Adipose tissue (tissue), 3 donors: ENCODE measurements around the gene ST3GAL4. TPM values are rescaled to one million over a fixed set of nuclear protein-coding genes. Genes with fewer than 3 reads are reported as not detected.

ENCODE experiments used
- H3K27ac ChIP-seq: one replicate; pipeline ENCODE4 v1.5.1; 2013; ENCODE audit warnings: low read depth, low read length
- WGBS, 3 donors: extraction: QIAGEN DNeasy Blood & Tissue Kit; methylation state at CpG; one replicate each; pipeline ENCODE4 v1.1.7; 2013; 5-methylcytosine and 5-hydroxymethylcytosine counted together
- polyA plus RNA-seq, 3 donors: library from polyadenylated mRNA; stranded (reverse); fragments of 200-250 nt; gene quantifications; one replicate each; pipeline ENCODE4 v1.2.3, GENCODE V29; 2013
- donor health status: healthy with polysubstance abuse.
- donor health status: Bipolar disorder and iron deficiency.
- donor health status: healthy.

ST3GAL4 gene
- polyA plus RNA-seq, 3 donors = 7.5 to 42.1 (median 20.8) TPM

GRCh38 chr11:126446581-126446980 is 91.1 kb downstream of the ST3GAL4 start:
- H3K27ac ChIP-seq = no peak overlapping the region
- 79 to 85% (median 82%) methylated on average over 10 of the region's 10 CpGs for WGBS, 3 donors

GRCh38 chr11:126450198-126450597 is 94.7 kb downstream of the ST3GAL4 start:
- WGBS, 3 donors = 80 to 98% (median 89%) methylated on average over 7 of the region's 7 CpGs

GRCh38 chr11:126450806-126451205 is 95.3 kb downstream of the ST3GAL4 start:
- 85 to 97% (median 95%) methylated on average over 11 of the region's 11 CpGs for WGBS, 3 donors
- H3K27ac ChIP-seq = no peak overlapping the region

More at GRCh38 chr11:126450198-126450597, 94.7 kb downstream of the ST3GAL4 start:
- H3K27ac ChIP-seq = no peak overlapping the region

GRCh38 chr11:126451211-126451802 is 95.8 kb downstream of the ST3GAL4 start:
- 82 to 88% (median 87%) methylated on average over 14 to 15 of the region's 15 CpGs for WGBS, 3 donors
- H3K27ac ChIP-seq = no peak overlapping the region

- 33 to 57% (median 52%) methylated on average over 24 of the region's 24 CpGs for whole genome bisulfite sequencing, 3 donors
- H3K27ac ChIP-seq = no peak overlapping the region
These were observed 97.0 kb downstream of the ST3GAL4 start for GRCh38 chr11:126452241-126453101.

- WGBS, 3 donors = 88 to 93% (median 89%) methylated on average over 15 of the region's 15 CpGs
- H3K27ac ChIP-seq = no peak overlapping the region
These were observed 100.6 kb downstream of the ST3GAL4 start for GRCh38 chr11:126456089-126456488.

- H3K27ac ChIP-seq = no peak overlapping the region
- 72 to 86% (median 80%) methylated on average over 20 of the region's 20 CpGs for WGBS, 3 donors
These were observed 101.5 kb downstream of the ST3GAL4 start for GRCh38 chr11:126456783-126457542.

- 72 to 82% (median 82%) methylated on average over 8 of the region's 8 CpGs for WGBS, 3 donors
- no peak overlapping the region for H3K27ac ChIP-seq
These were observed 102.3 kb downstream of the ST3GAL4 start for GRCh38 chr11:126457817-126458216.

GRCh38 chr11:126459691-126460281 is 104.3 kb downstream of the ST3GAL4 start:
- WGBS, 3 donors = 59 to 64% (median 60%) methylated on average over 10 of the region's 10 CpGs
- no peak overlapping the region for H3K27ac ChIP-seq

GRCh38 chr11:126460417-126461095 is 105.1 kb downstream of the ST3GAL4 start:
- H3K27ac ChIP-seq = no peak overlapping the region
- WGBS, 3 donors = 72 to 80% (median 72%) methylated on average over 15 of the region's 15 CpGs

- H3K27ac ChIP-seq = no peak overlapping the region
- 79 to 92% (median 91%) methylated on average over 8 of the region's 8 CpGs for whole genome bisulfite sequencing, 3 donors
These were observed 105.6 kb downstream of the ST3GAL4 start for GRCh38 chr11:126461096-126461440.

GRCh38 chr11:126461996-126462395 is 106.5 kb downstream of the ST3GAL4 start:
- 81 to 94% (median 86%) methylated on average over 6 of the region's 6 CpGs for WGBS, 3 donors
- H3K27ac ChIP-seq = no peak overlapping the region

GRCh38 chr11:126462422-126462821 is 106.9 kb downstream of the ST3GAL4 start:
- no peak overlapping the region for H3K27ac ChIP-seq
- 95 to 96% (median 96%) methylated on average over 7 of the region's 7 CpGs for WGBS, 3 donors

Other genes starting within 250 kb of the ST3GAL4 start
- gene RPUSD4, start 144.0 kb upstream of the ST3GAL4 start, polyA plus RNA-seq = 10 to 100 TPM; 16.3 to 25.7 (median 23.7) TPM
- gene FAM118B, start 143.9 kb upstream of the ST3GAL4 start, polyA plus RNA-seq = 10 to 100 TPM in 2 of 3 donors, 1 to 10 TPM in 1; 3.5 to 11.5 (median 10.3) TPM
- gene SRPRA, start 86.8 kb upstream of the ST3GAL4 start, polyA plus RNA-seq = 100 to 1,000 TPM in 1 of 3 donors, 10 to 100 TPM in 2; 30.4 to 127 (median 85.5) TPM
- gene FOXRED1, start 86.5 kb upstream of the ST3GAL4 start, polyA plus RNA-seq = 10 to 100 TPM; 10.4 to 27.7 (median 24.5) TPM
- gene TIRAP, start 72.6 kb upstream of the ST3GAL4 start, polyA plus RNA-seq = 1 to 10 TPM; 5.2 to 6.5 (median 5.9) TPM
- 10 to 100 TPM; 13.5 to 17.4 (median 15.8) TPM for gene DCPS, start 51.6 kb upstream of the ST3GAL4 start, polyA plus RNA-seq